ENCODE measurements around the gene RASIP1. TPM values are rescaled to one million over a fixed set of nuclear protein-coding genes. Genes with fewer than 3 reads are reported as not detected.
"Not testable (repeated sequence)": the region's sequence is repeated elsewhere in the genome, so short reads cannot be mapped to it uniquely, and the experiment has no call there.

Gene RASIP1
- total RNA-seq, 4 donors from 2014 or later: 4.7 to 16.8 (median 11.4) TPM

DNA sequence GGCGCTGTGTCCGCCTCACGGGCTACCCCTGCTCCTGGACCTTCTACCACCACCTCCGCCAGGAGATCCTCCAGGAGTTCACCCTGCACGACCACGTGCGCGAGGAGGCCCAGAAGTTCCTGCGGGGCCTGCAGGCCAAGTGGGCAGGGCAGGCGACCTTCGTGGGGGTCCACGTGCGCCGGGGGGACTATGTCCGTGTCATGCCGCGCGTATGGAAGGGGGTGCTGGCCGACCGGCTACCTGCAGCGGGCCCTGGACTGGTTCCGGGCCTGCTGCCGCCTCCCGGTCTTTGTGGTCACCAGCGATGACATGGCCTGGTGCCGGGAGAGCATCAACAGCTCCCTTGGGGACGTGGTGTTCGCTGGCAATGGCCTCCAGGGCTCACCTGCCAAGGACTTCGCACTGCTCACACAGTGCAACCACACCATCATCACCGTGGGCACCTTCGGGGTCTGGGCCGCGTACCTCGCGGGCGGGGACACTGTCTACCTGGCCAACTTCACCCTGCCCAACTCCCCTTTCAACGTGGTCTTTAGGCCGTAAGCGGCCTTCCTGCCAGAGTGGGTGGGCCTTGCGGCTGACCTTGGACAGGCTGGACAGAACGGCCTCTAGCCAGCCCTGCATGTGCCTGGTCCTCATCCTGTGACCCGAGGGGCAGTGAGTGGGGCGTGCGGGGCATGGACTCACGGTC is 59.8 kb downstream of the RASIP1 start:
- DNase-seq (ENCODE audit: low spot score in 2 of 2): no peak
- H3K4me3 ChIP-seq (ENCODE audit: low read depth, poor library complexity, severe bottlenecking): no peak overlapping the region
- WGBS, 2 donors: 91 to 92% methylated on average over 33 to 45 of the region's 45 CpGs
- intact Hi-C loops (cut with DNase I; ENCODE audit: low total_unique reads): no loop called here
- no peak for TF ChIP-seq POLR2A (IDR thresholded peaks at IDR 0.05)
- TF ChIP-seq, protein P1, sequence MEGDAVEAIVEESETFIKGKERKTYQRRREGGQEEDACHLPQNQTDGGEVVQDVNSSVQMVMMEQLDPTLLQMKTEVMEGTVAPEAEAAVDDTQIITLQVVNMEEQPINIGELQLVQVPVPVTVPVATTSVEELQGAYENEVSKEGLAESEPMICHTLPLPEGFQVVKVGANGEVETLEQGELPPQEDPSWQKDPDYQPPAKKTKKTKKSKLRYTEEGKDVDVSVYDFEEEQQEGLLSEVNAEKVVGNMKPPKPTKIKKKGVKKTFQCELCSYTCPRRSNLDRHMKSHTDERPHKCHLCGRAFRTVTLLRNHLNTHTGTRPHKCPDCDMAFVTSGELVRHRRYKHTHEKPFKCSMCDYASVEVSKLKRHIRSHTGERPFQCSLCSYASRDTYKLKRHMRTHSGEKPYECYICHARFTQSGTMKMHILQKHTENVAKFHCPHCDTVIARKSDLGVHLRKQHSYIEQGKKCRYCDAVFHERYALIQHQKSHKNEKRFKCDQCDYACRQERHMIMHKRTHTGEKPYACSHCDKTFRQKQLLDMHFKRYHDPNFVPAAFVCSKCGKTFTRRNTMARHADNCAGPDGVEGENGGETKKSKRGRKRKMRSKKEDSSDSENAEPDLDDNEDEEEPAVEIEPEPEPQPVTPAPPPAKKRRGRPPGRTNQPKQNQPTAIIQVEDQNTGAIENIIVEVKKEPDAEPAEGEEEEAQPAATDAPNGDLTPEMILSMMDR (IDR thresholded peaks at IDR 0.05): no peak

DNA sequence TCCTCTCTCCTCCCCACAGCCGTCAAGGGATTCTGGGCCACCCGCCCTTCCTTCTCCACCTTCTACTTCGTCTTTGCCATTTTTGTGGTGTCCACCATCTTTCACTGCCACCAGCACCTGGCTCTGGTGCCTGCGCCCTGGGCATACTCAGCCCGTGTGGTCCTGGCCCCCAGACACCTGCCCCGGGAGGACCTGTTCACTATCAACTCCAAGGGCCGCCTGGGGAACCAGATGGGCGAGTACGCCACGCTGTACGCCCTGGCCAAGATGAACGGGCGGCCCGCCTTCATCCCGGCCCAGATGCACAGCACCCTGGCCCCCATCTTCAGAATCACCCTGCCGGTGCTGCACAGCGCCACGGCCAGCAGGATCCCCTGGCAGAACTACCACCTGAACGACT is 60.4 kb downstream of the RASIP1 start:
- WGBS, 2 donors: 94% methylated on average over 19 of the region's 19 CpGs
- DNase-seq (ENCODE audit: low spot score in 2 of 2); intact Hi-C loops (cut with DNase I; ENCODE audit: low total_unique reads); H3K4me3 ChIP-seq (ENCODE audit: low read depth, poor library complexity, severe bottlenecking): not testable (repeated sequence)

DNA sequence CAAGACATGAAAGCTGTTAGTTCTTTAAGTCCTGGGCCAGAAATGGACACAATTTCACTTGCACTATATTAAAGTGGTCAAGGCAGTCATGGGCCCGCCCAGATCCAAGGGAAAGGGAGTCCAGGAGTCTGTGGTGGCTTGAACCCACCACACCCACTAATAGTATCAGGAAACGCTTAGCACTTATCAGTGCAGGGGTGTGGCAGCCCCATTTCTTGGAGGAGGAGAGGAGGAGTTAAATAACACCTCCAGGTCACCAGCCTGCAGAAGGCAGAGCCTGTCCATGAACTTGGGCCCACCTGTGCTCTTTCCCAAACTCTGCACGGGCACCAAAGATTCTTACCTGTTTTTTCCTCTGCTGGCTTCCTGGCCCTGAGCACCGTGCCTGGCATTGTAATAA is 62.2 kb downstream of the RASIP1 start:
- H3K4me3 ChIP-seq (ENCODE audit: low read depth, poor library complexity, severe bottlenecking): no peak overlapping the region
- TF ChIP-seq, protein P1 (IDR thresholded peaks at IDR 0.05): no peak
- TF ChIP-seq POLR2A (IDR thresholded peaks at IDR 0.05): no peak
- WGBS, 2 donors: 54 to 57% methylated on average over 4 of the region's 4 CpGs
- no peak for DNase-seq (ENCODE audit: low spot score in 2 of 2)
- intact Hi-C loops (cut with DNase I; ENCODE audit: low total_unique reads): no loop called here

DNA sequence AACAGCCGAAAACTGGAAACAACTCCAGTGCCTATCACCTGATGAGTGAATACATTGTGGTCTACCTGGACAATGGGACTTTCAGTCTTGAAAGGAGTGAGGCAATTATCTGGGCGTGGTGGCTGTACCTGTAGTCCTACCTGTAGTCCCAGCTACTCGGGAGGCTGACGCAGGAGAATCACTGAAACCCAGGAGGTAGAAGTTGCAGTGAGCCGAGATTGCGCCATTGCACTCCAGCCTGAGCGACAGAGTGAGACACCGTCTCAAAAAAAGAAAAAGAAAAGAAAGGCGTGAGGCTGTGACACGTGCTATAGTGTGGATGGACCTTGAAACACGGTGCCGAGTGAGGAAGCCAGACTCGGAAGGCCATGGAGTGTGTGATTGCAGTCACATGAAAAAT is 63.5 kb downstream of the RASIP1 start:
- no peak for DNase-seq (ENCODE audit: low spot score in 2 of 2)
- intact Hi-C loops (cut with DNase I; ENCODE audit: low total_unique reads): no loop called here
- 80 to 86% methylated on average over 13 of the region's 13 CpGs for WGBS, 2 donors
- TF ChIP-seq POLR2A (IDR thresholded peaks at IDR 0.05): no peak
- TF ChIP-seq, protein P1 (IDR thresholded peaks at IDR 0.05): no peak
- no peak overlapping the region for H3K4me3 ChIP-seq (ENCODE audit: low read depth, poor library complexity, severe bottlenecking)

DNA sequence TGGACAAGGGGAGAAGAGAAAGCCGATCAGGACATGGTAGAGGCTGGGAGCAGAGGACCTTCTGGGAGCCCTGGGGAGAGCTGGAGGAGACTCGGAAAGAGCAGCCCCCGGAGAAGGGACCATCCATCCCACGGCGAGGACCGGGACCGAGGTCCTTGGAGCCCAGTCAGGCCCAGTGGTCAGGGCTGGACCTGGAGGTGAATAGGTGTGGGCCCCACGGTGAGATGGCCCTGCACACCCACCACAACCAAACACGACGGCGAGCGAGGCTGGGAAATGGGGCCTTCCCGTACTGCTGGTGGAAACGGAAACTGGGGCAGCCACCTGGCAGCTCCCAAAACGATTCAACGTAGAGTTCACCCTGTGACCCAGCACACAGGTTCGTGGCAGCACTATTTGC is 63.9 kb downstream of the RASIP1 start:
- no peak for TF ChIP-seq POLR2A (IDR thresholded peaks at IDR 0.05)
- TF ChIP-seq, protein P1 (IDR thresholded peaks at IDR 0.05): no peak
- WGBS, 2 donors: 85 to 89% methylated on average over 17 of the region's 17 CpGs
- DNase-seq (ENCODE audit: low spot score in 2 of 2): no peak
- intact Hi-C loops (cut with DNase I; ENCODE audit: low total_unique reads): no loop called here
- no peak overlapping the region for H3K4me3 ChIP-seq (ENCODE audit: low read depth, poor library complexity, severe bottlenecking)

DNA sequence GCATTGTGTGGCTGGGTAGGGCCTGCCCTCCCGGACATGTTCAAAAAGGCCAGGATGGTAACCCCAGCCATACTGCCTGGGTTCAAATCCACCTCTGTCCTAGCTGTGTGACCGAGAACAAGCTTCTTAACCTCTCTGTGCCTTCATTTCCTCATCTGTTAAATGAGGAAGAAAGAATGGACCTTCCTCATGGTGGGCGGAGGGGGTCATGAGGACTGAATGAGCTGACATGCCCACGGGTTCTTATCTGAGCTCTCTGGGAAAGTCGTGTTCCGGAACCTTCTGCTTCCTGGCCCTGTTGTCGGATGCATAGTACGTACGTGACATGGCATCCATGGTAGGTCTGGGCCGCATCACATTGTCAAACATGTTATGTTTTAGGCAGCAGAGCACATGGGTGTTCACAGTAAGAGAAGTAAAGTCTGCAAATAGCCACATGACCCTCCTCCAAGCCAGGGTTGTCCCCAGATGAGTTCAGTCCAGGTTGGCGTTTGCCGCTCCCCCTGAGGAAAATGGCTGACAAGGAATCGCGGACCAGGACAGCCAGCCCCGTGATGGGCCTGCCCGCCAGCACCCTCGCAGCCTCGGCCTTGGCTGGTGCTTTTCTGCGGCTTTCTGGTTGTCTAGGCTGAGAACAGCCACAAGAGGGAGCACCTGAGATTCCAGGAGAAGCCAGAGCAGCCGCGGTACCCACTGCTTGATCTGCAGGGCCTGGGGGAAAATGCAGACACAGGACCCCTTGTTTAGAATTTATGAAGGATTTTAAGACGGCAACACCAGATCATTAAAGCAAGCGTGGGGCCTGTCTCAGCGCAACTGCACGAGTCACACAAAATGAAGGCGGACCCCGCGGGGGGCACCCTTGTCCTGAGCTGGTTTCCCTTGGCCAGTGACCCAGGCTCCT is 65.2 kb downstream of the RASIP1 start:
- no peak for TF ChIP-seq POLR2A (IDR thresholded peaks at IDR 0.05)
- TF ChIP-seq, protein P1 (IDR thresholded peaks at IDR 0.05): no peak
- intact Hi-C loops (cut with DNase I; ENCODE audit: low total_unique reads): no loop called here
- peak; percentile 83 to 94 for DNase-seq (ENCODE audit: low spot score in 2 of 2)
- no peak overlapping the region for H3K4me3 ChIP-seq (ENCODE audit: low read depth, poor library complexity, severe bottlenecking)
- 38 to 41% methylated on average over 28 of the region's 28 CpGs for WGBS, 2 donors

Measured in lower leg skin (tissue), 4 donors.